Vagina (tissue), 2 donors: ENCODE results near the gene DENND4A.

ENCODE experiments used
- POLR2A ChIP-seq, 2 donors: fragments of 450-650 bp; IDR thresholded peaks; one replicate each; pipeline ENCODE4 v1.6.1; 2017; ENCODE audit warnings: antibody characterized with exemption in 2 of 2, mild to moderate bottlenecking in 2 of 2, moderate library complexity in 2 of 2
- POLR2AphosphoS5 ChIP-seq, 2 donors: sonication (generic); formaldehyde crosslinking; IDR thresholded peaks; one replicate each; pipeline ENCODE4 v1.9.0; 2017; ENCODE audit warnings: antibody characterized with exemption in 2 of 2, mild to moderate bottlenecking in 2 of 2, low read depth in 1 of 2; ENCODE audit not compliant: insufficient read depth in 1 of 2
- TF ChIP-seq, protein P1 (sequence below), 3 experiments: fragments of 450-650 bp in 2 of 3; fragments of 200-600 bp in 1 of 3; sonication (generic) in 1 of 3; IDR thresholded peaks; one replicate each; pipeline ENCODE4 v1.5.1; 2017 to 2019; ENCODE audit warnings: antibody characterized with exemption in 3 of 3, mild to moderate bottlenecking in 2 of 3, moderate library complexity in 2 of 3

DNA sequence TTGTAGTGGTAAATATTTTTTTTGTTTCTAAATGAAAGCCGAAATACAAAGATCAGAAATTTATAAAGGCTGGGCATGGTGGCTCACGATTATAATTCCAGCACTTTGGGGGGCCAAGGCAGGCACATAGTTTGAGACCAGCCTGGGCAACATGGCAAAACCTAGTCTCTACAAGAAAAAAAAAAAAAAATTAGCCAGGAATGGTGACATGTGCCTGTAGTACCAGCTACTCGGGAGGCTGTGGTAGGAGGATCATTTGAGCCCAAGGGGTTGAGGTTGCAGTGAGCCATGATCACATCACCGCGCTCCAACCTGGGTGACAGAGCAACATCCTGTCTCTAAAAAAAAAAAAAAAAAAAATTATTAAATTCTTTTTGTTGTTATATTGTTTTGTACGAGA is 6.9 kb downstream of the DENND4A start:
- TF ChIP-seq, protein P1, sequence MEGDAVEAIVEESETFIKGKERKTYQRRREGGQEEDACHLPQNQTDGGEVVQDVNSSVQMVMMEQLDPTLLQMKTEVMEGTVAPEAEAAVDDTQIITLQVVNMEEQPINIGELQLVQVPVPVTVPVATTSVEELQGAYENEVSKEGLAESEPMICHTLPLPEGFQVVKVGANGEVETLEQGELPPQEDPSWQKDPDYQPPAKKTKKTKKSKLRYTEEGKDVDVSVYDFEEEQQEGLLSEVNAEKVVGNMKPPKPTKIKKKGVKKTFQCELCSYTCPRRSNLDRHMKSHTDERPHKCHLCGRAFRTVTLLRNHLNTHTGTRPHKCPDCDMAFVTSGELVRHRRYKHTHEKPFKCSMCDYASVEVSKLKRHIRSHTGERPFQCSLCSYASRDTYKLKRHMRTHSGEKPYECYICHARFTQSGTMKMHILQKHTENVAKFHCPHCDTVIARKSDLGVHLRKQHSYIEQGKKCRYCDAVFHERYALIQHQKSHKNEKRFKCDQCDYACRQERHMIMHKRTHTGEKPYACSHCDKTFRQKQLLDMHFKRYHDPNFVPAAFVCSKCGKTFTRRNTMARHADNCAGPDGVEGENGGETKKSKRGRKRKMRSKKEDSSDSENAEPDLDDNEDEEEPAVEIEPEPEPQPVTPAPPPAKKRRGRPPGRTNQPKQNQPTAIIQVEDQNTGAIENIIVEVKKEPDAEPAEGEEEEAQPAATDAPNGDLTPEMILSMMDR (IDR thresholded peaks at IDR 0.05): no peak
- TF ChIP-seq POLR2A (IDR thresholded peaks at IDR 0.05) (no peak), POLR2AphosphoS5 (IDR thresholded peaks at IDR 0.05; ENCODE audit: insufficient read depth in 1 of 2, low read depth in 1 of 2) (no peak)
